ENCODE results near the gene AVPR2. TPM values are rescaled to one million over a fixed set of nuclear protein-coding genes. Genes with fewer than 3 reads are reported as not detected.

The AVPR2 gene
- total RNA-seq, 1 experiment from 2014 or later: not detected

- POLR2A ChIA-PET: no interaction called here
Measured at GRCh38 chrX:153865685-153866084, 38.8 kb upstream of the AVPR2 start.

More at GRCh38 chrX:153865685-153866084, 38.8 kb upstream of the AVPR2 start:
- ChIA-PET RAD21 (ENCODE audit: low non-redundant PET in 1 of 2, low total read pairs in 2 of 2, uncharacterized antibody in 2 of 2, unreplicated experiment in 2 of 2) (no interaction called here), CTCF (no interaction called here)
- no peaks in the 10 kb centered on the region for H3K36me3 ChIP-seq (ENCODE audit: control insufficient read depth in 1 of 2, insufficient read depth in 2 of 2, low read length in 2 of 2)
- H3K4me1 ChIP-seq (ENCODE audit: control insufficient read depth in 1 of 2, insufficient read depth in 2 of 2, low read length in 2 of 2): no peaks in the 10 kb centered on the region
- H3K9me2 ChIP-seq (ENCODE audit: insufficient read depth): no peaks in the 10 kb centered on the region
- H3K4me3 ChIP-seq (replicated peaks in 1 of 2; ENCODE audit: low read depth in 1 of 2, low read length in 2 of 2): no peak overlapping the region
- no TSS peak for BruUV-seq (replicated peaks)
- TF ChIP-seq ELF1 (IDR thresholded peaks at IDR 0.05; ENCODE audit: borderline replicate concordance, low read depth) (no peak), EGR1 (IDR thresholded peaks at IDR 0.05; ENCODE audit: low read depth) (no peak), YY1 (IDR thresholded peaks at IDR 0.05; ENCODE audit: extremely low read depth, insufficient replicate concordance, low read depth, low read length) (no peak), RAD21 (IDR thresholded peaks at IDR 0.05; ENCODE audit: low read depth) (no peak), EZH2 (IDR thresholded peaks at IDR 0.05) (no peak), SIN3A (IDR thresholded peaks at IDR 0.05; ENCODE audit: low read depth) (no peak), SRF (IDR thresholded peaks at IDR 0.05; ENCODE audit: low read depth) (no peak), ZNF274 (IDR thresholded peaks at IDR 0.05; ENCODE audit: low read depth, low read length) (no peak), CBX3 (IDR thresholded peaks at IDR 0.05; ENCODE audit: low read depth) (no peak), CEBPB (IDR thresholded peaks at IDR 0.05; ENCODE audit: low read depth) (no peak), SP1 (IDR thresholded peaks at IDR 0.05; ENCODE audit: low read depth) (no peak), FOSL1 (IDR thresholded peaks at IDR 0.05; ENCODE audit: low read depth) (no peak), TCF7L2 (IDR thresholded peaks at IDR 0.05; ENCODE audit: borderline replicate concordance, extremely low read depth, insufficient read depth, insufficient read length) (no peak)
- TF ChIP-seq, protein P1, sequence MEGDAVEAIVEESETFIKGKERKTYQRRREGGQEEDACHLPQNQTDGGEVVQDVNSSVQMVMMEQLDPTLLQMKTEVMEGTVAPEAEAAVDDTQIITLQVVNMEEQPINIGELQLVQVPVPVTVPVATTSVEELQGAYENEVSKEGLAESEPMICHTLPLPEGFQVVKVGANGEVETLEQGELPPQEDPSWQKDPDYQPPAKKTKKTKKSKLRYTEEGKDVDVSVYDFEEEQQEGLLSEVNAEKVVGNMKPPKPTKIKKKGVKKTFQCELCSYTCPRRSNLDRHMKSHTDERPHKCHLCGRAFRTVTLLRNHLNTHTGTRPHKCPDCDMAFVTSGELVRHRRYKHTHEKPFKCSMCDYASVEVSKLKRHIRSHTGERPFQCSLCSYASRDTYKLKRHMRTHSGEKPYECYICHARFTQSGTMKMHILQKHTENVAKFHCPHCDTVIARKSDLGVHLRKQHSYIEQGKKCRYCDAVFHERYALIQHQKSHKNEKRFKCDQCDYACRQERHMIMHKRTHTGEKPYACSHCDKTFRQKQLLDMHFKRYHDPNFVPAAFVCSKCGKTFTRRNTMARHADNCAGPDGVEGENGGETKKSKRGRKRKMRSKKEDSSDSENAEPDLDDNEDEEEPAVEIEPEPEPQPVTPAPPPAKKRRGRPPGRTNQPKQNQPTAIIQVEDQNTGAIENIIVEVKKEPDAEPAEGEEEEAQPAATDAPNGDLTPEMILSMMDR (IDR thresholded peaks at IDR 0.05 in 2 of 3, conservative IDR thresholded peaks at IDR 0.05 in 1 of 3; ENCODE audit: borderline replicate concordance in 1 of 3, insufficient read depth in 1 of 3, low read depth in 2 of 3, low read length in 2 of 3): no peak
- TF ChIP-seq, protein P2, sequence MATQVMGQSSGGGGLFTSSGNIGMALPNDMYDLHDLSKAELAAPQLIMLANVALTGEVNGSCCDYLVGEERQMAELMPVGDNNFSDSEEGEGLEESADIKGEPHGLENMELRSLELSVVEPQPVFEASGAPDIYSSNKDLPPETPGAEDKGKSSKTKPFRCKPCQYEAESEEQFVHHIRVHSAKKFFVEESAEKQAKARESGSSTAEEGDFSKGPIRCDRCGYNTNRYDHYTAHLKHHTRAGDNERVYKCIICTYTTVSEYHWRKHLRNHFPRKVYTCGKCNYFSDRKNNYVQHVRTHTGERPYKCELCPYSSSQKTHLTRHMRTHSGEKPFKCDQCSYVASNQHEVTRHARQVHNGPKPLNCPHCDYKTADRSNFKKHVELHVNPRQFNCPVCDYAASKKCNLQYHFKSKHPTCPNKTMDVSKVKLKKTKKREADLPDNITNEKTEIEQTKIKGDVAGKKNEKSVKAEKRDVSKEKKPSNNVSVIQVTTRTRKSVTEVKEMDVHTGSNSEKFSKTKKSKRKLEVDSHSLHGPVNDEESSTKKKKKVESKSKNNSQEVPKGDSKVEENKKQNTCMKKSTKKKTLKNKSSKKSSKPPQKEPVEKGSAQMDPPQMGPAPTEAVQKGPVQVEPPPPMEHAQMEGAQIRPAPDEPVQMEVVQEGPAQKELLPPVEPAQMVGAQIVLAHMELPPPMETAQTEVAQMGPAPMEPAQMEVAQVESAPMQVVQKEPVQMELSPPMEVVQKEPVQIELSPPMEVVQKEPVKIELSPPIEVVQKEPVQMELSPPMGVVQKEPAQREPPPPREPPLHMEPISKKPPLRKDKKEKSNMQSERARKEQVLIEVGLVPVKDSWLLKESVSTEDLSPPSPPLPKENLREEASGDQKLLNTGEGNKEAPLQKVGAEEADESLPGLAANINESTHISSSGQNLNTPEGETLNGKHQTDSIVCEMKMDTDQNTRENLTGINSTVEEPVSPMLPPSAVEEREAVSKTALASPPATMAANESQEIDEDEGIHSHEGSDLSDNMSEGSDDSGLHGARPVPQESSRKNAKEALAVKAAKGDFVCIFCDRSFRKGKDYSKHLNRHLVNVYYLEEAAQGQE (IDR thresholded peaks at IDR 0.05; ENCODE audit: low read depth): no peak
- DNase-seq (ENCODE audit: low read depth, low spot score): no peak
- no peak overlapping the region for H3K9ac ChIP-seq (ENCODE audit: low read length)
- intact Hi-C loops (cut with micrococcal nuclease): no loop called here
- H4K20me1 ChIP-seq (ENCODE audit: insufficient read depth): no peaks in the 10 kb centered on the region
- ATAC-seq: no peak
- H2AFZ ChIP-seq (ENCODE audit: low read depth, low read length, poor library complexity, severe bottlenecking): no peak overlapping the region
- H3K27ac ChIP-seq (ENCODE audit: low read depth, low read length): no peak overlapping the region
- no peaks in the 10 kb centered on the region for H3K79me2 ChIP-seq (ENCODE audit: insufficient read depth, low read length)
- no peaks in the 10 kb centered on the region for H3K27me3 ChIP-seq (ENCODE audit: insufficient read depth, low read length)
- no peaks in the 10 kb centered on the region for H3K9me3 ChIP-seq (ENCODE audit: control insufficient read depth in 1 of 2, insufficient read depth in 1 of 2, low read depth in 1 of 2, low read length in 2 of 2)
- no peak overlapping the region for H3K4me2 ChIP-seq (ENCODE audit: low read length)

All from HCT116 (cell line).